ENCODE data around the gene NDUFAB1. TPM values are rescaled to one million over a fixed set of nuclear protein-coding genes. Genes with fewer than 3 reads are reported as not detected.

The NDUFAB1 gene
- total and polyA plus RNA-seq, 2 of the 13 experiments (the other 11 are each of a cell fraction or from before 2014, with no cell fraction given) = 221 to 601 TPM

- TF ChIP-seq SSRP1 (CRISPR knock-in tag; IDR thresholded peaks at IDR 0.05) (no peak), ZNF20 (CRISPR knock-in tag; IDR thresholded peaks at IDR 0.05) (no peak), ZNF619 (CRISPR knock-in tag; IDR thresholded peaks at IDR 0.05) (no peak), ZNF609 (CRISPR knock-in tag; IDR thresholded peaks at IDR 0.05; ENCODE audit: borderline replicate concordance) (no peak), HNF1A (IDR thresholded peaks at IDR 0.05; ENCODE audit: low read depth) (no peak), HNF1A (CRISPR knock-in tag; IDR thresholded peaks at IDR 0.05; ENCODE audit: borderline replicate concordance) (no peak), ZNF644 (CRISPR knock-in tag; IDR thresholded peaks at IDR 0.05; ENCODE audit: low read depth) (peak; percentile 71; the same call in 1 of the 2 replicates), MLX (CRISPR knock-in tag; IDR thresholded peaks at IDR 0.05) (0 out of 2 replicates have a peak, but pooled peaks have one; percentile 22), PBX2 (CRISPR knock-in tag; IDR thresholded peaks at IDR 0.05) (no peak), AHDC1 (CRISPR knock-in tag; IDR thresholded peaks at IDR 0.05; ENCODE audit: borderline replicate concordance) (no peak), MEIS1 (CRISPR knock-in tag; IDR thresholded peaks at IDR 0.05; ENCODE audit: borderline replicate concordance) (no peak), ZNF24 (IDR thresholded peaks at IDR 0.05) (peak; percentile 98)
These were observed 58.7 kb downstream of the NDUFAB1 start (continued) for GRCh38 chr16:23537390-23537789.

Data from HepG2 (cell line).